Measurements from ENCODE around the gene TRABD2A. TPM values are rescaled to one million over a fixed set of nuclear protein-coding genes. Genes with fewer than 3 reads are reported as not detected.
A peak's percentile ranks its signal among the peaks of the same experiment; 100 is the strongest.
"Not testable (repeated sequence)": the region's sequence is repeated elsewhere in the genome, so short reads cannot be mapped to it uniquely, and the experiment has no call there.

The TRABD2A gene
- total RNA-seq, 1 experiment from 2014 or later, result 30.4 TPM

GRCh38 chr2:84778911-84779690 lies 101.8 kb downstream of the TRABD2A start:
- DNase-seq (ENCODE audit: low read depth), result no peak

GRCh38 chr2:84776011-84776410 lies 104.9 kb downstream of the TRABD2A start:
- peak; percentile 39 for DNase-seq (ENCODE audit: low read depth)

GRCh38 chr2:84773562-84773961 lies 107.3 kb downstream of the TRABD2A start:
- not testable (repeated sequence) for DNase-seq (ENCODE audit: low read depth)

Other genes with a start within 250 kb of the TRABD2A start
- 2,966 and 4,695 TPM in 2 replicates for gene TMSB10, start 24.6 kb upstream of the TRABD2A start, total RNA-seq (2014; rRNA removed; shearing (Covaris generic))
- gene KCMF1, start 90.1 kb upstream of the TRABD2A start, total RNA-seq (2014; rRNA removed; shearing (Covaris generic)), result 60.8 and 70.6 TPM in 2 replicates

All from HT1080 (cell line).